Lower lobe of right lung (tissue), 2 donors: Measurements from ENCODE around the gene PI4KB. TPM values are rescaled to one million over a fixed set of nuclear protein-coding genes. Genes with fewer than 3 reads are reported as not detected.
A peak's percentile ranks its signal among the peaks of the same experiment; 100 is the strongest.

ENCODE experiments used
- ATAC-seq, 2 donors: fragments of 200-7000 bp; cut with Tn5 transposase; one replicate each; pipeline ENCODE4 v1.9.1; 2020 to 2022; ENCODE audit warnings: mild to moderate bottlenecking in 2 of 2, moderate library complexity in 2 of 2
- DNase-seq: peaks from one replicate; pipeline ENCODE4 v3.0.0-alpha.2; 2020
- H3K27ac ChIP-seq: fragments of 200-600 bp; one replicate; pipeline ENCODE4 v1.8.0; 2022
- H3K27me3 ChIP-seq: fragments of 200-600 bp; one replicate; pipeline ENCODE4 v1.8.0; 2022; ENCODE audit warnings: low read depth
- H3K36me3 ChIP-seq: fragments of 200-600 bp; one replicate; pipeline ENCODE4 v1.8.0; 2022; ENCODE audit warnings: mild to moderate bottlenecking
- H3K4me1 ChIP-seq: fragments of 200-600 bp; one replicate; pipeline ENCODE4 v1.8.0; 2022
- H3K4me3 ChIP-seq: fragments of 200-600 bp; one replicate; pipeline ENCODE4 v1.8.0; 2022; ENCODE audit warnings: mild to moderate bottlenecking
- H3K9me3 ChIP-seq: fragments of 200-600 bp; one replicate; pipeline ENCODE4 v1.8.0; 2022
- CTCF ChIP-seq: fragments of 200-600 bp; IDR thresholded peaks from one replicate; pipeline ENCODE4 v1.8.0; 2022; ENCODE audit warnings: antibody characterized with exemption, mild to moderate bottlenecking
- intact Hi-C: fragments of 100-400 bp; cut with DNase I; formaldehyde crosslinking; loops from one replicate; pipeline ENCODE4 v1.11.0; 2022
- total RNA-seq: library from RNA; stranded (reverse); fragmentation: NEBNext Ultra II Directional; extraction: Animal tissue kit (Norgen Biotek cat#: 25700); gene quantifications from one replicate; pipeline ENCODE4 v1.2.1, GENCODE V29; 2021
- donor health status: DM: no; HTN: yes; CAD: no; lungs with severe emphysema.

PI4KB gene
- total RNA-seq, 1 donor from 2014 or later: 66.0 TPM

- no peak for ATAC-seq
- no peaks in the 10 kb centered on the region for H3K27me3 ChIP-seq
- no peak for DNase-seq
- intact Hi-C loops: no loop called here
- peak overlapping the region; percentile 90 for H3K27ac ChIP-seq
- H3K4me1 ChIP-seq: peaks cover 16% of the 10 kb centered on the region
- H3K36me3 ChIP-seq: peaks cover 28% of the 10 kb centered on the region
- no peak for TF ChIP-seq CTCF
- H3K9me3 ChIP-seq: no peaks in the 10 kb centered on the region
- peak overlapping the region; percentile 77 for H3K4me3 ChIP-seq
Measured at GRCh38 chr1:151347523-151348246, 20.5 kb upstream of the PI4KB start.

- H3K9me3 ChIP-seq: no peaks in the 10 kb centered on the region
- peak within 1 kb of the TSS; percentile 90 for H3K27ac ChIP-seq
- H3K4me1 ChIP-seq: peaks cover 16% of the 10 kb centered on the region
- intact Hi-C loops: no loop called here
- H3K4me3 ChIP-seq: peak within 1 kb of the TSS; percentile 77
- no peaks in the 10 kb centered on the region for H3K27me3 ChIP-seq
- TF ChIP-seq CTCF: no peak
- ATAC-seq (peak; percentile 98), DNase-seq (peak; percentile 97)
- peaks cover 34% of the 10 kb centered on the region for H3K36me3 ChIP-seq
Measured at GRCh38 chr1:151346769-151347522, 19.7 kb upstream of the PI4KB start, which contains the start of gene RFX5. Gene RFX5 (minus strand): TSS chr1:151347252. CDS start chr1:151346320, 932 bp downstream.

DNA sequence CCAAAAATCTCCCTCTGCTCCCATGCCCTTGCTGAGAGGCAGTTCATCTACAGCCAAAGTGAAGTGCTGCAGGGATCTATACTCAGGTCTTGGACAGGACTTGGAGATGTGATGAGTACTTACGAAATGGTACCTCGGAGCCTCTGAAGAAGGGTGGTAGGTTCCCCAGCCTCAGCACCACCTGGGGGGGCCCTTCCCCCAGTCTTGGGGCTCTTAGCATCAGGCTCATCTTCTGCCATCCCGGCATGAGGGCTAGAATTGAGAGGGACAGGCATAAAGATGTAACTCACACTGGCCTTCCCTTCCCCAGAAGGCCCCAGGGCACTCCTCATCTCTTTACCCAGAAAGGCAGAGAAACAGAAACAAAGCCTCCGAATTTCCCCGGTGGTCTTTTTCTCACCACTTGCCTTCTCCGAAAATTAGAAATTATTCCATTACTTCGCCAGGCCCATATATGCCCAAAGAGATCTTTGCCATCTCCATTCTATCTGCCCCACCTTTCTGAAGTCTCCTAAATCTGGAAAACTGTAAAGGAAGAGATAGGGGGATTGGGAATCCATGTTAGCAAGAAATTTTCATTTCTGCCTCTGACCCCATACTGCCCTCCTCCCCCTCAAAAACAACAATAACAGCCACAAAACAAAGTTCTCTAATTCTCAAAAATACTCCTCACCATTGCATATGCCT, 19.0 kb upstream of the PI4KB start:
- Histone ChIP-seq H3K4me3 (peak overlapping the region; percentile 77), H3K9me3 (no peaks in the 10 kb centered on the region), H3K36me3 (peaks cover 34% of the 10 kb centered on the region), H3K4me1 (peaks cover 17% of the 10 kb centered on the region), H3K27ac (peak overlapping the region; percentile 90), H3K27me3 (no peaks in the 10 kb centered on the region)
- intact Hi-C loops: no loop called here
- no peak for TF ChIP-seq CTCF
- ATAC-seq (no peak), DNase-seq (no peak)

DNA sequence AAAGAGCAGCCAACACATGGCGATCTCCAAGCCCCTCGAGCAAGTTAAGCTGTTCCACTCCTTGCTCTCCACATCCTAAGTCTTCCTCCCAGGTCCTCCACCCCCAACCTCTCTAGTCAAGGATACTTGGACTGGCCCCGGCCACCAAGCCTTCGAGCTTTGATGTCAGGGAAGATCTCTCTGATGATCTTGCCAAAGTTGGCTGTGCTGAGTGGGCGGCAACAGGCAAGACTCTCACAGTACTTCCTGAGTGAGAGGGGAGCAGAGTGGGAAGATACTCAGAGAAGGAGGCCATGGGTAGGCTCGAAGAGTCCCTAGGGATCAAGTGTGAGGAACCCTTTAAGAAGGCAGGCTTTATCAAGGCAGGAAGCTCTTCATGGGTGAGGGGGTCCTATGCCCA, 17.1 kb upstream of the PI4KB start:
- ATAC-seq: no peak
- H3K4me3 ChIP-seq: no peak overlapping the region
- peaks cover 34% of the 10 kb centered on the region for H3K36me3 ChIP-seq
- no peaks in the 10 kb centered on the region for H3K9me3 ChIP-seq
- no peaks in the 10 kb centered on the region for H3K27me3 ChIP-seq
- no peak overlapping the region for H3K27ac ChIP-seq
- intact Hi-C loops: no loop called here
- DNase-seq: no peak
- peaks cover 25% of the 10 kb centered on the region for H3K4me1 ChIP-seq
- no peak for TF ChIP-seq CTCF

GRCh38 chr1:151343587-151343986, 16.4 kb upstream of the PI4KB start:
- DNase-seq (no peak), ATAC-seq (no peak)
- TF ChIP-seq CTCF: no peak
- no peak overlapping the region for H3K27ac ChIP-seq
- H3K36me3 ChIP-seq: peaks cover 34% of the 10 kb centered on the region
- intact Hi-C loops: no loop called here
- no peak overlapping the region for H3K4me3 ChIP-seq
- no peaks in the 10 kb centered on the region for H3K27me3 ChIP-seq
- peaks cover 25% of the 10 kb centered on the region for H3K4me1 ChIP-seq
- H3K9me3 ChIP-seq: no peaks in the 10 kb centered on the region
